HG03025 (cell line): ENCODE results near the gene ABRACL.

Experiments used
- ATAC-seq: cut with Tn5 transposase; IDR thresholded peaks from one replicate; pipeline ENCODE4 v1.9.1; 2021; ENCODE audit warnings: mild to moderate bottlenecking, moderate library complexity; ENCODE audit not compliant: unreplicated experiment, low FRiP score

The ABRACL gene

GRCh38 chr6:139051396-139052060 lies 23.0 kb downstream of the ABRACL start:
- ATAC-seq = no peak

DNA sequence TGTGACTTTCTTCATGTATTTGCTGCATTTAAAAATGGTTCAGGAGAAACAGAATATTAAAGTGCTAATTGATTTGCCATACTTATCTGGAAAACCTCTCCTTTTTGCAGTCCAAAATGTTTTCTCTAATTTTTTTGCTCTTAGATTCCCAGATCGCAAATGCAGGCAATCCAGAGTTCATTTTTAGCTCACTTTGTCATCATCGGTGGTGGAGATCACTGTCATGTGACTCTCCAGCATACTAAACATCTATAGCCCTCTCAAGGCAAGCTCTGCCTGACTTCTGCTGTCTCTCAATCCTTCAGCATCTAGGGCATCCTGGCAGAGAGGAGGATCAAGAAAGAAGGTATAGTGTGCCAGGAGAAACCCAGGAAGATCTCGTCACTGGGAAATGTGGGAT lies 24.8 kb downstream of the ABRACL start:
- no peak for ATAC-seq

GRCh38 chr6:139054001-139054400 lies 25.5 kb downstream of the ABRACL start:
- no peak for ATAC-seq

- no peak for ATAC-seq
Measured at GRCh38 chr6:139055709-139056108, 27.2 kb downstream of the ABRACL start.

GRCh38 chr6:139058029-139058428 lies 29.5 kb downstream of the ABRACL start:
- no peak for ATAC-seq

- no peak for ATAC-seq
Measured at GRCh38 chr6:139060332-139060731, 31.8 kb downstream of the ABRACL start.

- no peak for ATAC-seq
Measured at GRCh38 chr6:139062932-139063646, 34.5 kb downstream of the ABRACL start.

DNA sequence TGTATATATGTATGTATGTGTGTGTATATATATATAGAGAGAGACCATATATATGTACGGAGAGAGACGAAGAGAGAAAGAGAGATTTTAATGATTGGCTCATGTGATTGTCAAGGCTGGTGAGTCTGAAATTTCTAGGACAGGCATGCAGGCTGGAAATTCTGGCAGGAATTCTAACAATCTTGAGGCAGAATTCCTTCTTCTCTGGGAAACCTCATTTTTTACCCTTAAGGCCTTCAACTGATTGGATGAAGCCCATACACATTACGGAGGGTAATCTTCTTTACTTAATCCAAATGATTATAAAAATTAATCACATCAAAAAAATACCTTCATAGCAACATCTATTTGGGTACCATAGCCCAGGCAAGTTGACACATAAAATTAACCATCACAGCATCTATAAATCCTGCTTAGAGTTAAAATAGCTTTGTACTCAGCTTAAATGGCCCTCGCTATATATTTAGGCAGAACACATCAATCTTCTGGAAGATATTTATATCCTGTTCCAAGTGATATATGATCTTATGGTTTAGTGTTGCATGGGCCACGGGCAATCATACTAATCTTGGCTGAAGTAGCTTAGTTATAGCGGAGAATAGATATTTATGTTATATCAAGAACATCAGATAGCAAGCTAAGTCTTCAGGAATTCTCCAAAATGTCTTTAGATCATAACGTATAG lies 36.6 kb downstream of the ABRACL start:
- ATAC-seq = no peak

GRCh38 chr6:139066080-139066479 lies 37.5 kb downstream of the ABRACL start:
- no peak for ATAC-seq

DNA sequence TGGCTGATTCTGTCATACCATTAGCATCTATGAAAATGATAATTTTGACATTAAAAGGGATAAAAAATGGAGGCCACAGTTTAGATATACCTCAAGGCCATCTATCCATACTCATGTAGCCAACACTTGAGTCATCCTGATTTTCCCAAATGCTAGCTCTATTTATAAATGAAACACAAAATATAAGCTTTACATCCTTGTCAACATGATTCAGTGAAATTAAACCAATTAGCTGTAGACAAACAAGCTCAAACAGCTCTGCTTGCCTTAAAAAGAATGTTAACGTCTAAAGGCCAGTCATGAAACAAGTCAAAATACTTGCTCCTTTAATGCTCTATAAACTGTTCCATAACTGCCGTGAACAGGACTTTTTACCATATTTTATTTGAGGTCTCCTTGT lies 40.3 kb downstream of the ABRACL start:
- no peak for ATAC-seq

DNA sequence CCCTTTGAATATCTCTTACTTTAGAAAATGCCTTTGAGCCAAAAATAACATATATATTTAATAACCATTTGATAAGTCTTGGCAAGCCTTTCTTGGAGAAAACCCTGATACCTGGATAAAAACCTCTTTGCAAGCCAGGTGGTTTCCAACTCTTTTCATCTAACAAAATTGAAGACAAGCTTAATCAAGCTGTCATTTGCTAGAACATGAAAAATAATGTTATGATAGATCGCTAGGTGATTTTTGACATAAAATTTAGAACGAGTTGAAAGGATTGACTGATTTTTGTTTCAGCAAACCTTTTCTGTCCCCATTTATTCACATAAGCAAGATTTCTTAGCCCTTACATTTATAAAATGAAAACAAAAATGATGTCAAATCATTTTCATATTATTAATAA lies 44.6 kb downstream of the ABRACL start:
- no peak for ATAC-seq

DNA sequence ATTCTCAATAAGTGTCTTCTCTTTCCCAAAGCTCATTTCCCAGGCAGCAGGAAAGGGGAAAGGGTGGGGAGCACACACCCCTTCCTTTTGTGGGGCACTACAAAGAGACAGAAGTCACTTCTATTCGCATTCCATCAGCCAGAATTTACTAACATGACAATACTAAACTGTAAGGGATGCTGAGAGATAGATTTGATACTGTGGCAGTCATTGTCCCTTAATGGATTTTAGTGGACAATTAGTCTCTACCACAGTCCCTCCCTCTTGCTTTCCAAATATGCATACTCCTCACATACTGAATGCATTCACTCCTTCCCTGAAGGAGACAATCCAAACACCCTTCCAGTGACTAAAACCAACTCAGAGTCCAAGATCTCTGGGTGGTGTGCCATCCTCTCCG lies 50.5 kb downstream of the ABRACL start:
- ATAC-seq = no peak

DNA sequence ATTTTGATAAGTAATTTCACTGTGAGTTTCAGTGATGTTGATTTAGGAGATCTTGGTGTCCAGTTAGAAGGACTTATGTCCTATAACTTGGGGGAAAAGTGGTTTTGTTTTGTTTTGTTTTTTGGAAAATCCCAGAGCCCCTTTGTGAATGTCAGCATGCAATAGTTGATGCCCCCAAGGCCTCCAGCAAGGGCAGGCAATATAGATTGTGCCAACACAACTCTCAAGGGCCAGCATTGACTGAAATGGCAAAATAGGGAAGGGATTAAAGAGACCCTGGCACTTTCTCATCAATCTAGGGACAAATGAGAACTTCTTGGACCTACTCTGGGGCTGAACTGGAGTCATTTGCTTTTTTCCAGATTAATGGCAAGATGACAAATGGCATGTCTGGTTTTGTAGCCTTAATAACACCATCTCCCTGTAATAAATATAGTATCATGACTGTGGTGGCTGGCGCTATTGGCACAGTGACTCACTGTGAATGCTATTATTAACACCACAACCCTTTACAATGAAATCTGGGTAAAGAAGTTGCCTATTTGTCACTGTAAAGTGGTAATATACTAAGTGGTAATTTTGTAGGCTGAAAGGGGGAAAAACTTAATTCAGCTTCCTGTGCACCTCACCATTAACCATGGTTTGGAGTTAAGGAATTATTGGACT lies 51.8 kb downstream of the ABRACL start:
- ATAC-seq = no peak

DNA sequence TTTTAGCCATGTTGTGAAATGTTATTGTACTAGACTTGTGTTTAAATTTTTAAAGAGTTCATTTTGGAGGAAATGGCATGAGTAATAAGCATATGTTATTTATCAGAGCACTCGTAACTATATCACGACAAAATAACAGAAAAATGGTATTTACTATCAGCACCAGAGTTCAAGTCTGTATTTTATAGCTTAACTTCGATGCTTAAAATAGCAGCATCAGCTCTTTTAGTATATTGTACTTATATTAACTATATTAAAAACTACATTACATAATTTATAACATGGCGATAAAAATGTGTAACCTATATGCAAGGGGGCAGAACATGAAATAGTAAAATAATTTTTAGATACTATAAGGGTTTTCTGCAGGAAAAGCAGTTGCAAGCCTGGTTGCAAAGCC lies 52.9 kb downstream of the ABRACL start:
- ATAC-seq = no peak

- no peak for ATAC-seq
Measured at GRCh38 chr6:139082370-139082769, 53.8 kb downstream of the ABRACL start.

DNA sequence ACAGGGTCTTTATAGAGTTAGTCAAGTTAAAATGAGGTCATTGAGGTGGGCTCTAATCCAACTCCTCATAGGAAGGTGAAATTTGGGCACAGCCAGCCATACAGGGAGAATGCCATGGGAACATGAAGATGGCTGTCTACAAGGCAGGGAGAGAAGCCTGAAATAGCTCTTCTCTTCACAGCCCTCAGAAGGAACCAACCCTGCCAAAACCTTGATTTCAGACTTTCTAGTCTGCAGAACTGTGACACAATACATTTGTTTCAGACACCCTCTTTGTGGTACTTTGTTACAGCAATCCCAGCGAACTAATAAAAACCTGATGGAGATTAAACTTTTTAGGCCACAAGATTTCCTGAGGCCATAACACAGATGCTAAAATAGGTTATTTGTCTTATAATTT lies 63.3 kb downstream of the ABRACL start:
- no peak for ATAC-seq
